ENCODE measurements around the gene NTPCR. TPM values are rescaled to one million over a fixed set of nuclear protein-coding genes. Genes with fewer than 3 reads are reported as not detected.

Gene NTPCR
- total RNA-seq, 1 experiment from 2014 or later = 50.0 TPM

DNA sequence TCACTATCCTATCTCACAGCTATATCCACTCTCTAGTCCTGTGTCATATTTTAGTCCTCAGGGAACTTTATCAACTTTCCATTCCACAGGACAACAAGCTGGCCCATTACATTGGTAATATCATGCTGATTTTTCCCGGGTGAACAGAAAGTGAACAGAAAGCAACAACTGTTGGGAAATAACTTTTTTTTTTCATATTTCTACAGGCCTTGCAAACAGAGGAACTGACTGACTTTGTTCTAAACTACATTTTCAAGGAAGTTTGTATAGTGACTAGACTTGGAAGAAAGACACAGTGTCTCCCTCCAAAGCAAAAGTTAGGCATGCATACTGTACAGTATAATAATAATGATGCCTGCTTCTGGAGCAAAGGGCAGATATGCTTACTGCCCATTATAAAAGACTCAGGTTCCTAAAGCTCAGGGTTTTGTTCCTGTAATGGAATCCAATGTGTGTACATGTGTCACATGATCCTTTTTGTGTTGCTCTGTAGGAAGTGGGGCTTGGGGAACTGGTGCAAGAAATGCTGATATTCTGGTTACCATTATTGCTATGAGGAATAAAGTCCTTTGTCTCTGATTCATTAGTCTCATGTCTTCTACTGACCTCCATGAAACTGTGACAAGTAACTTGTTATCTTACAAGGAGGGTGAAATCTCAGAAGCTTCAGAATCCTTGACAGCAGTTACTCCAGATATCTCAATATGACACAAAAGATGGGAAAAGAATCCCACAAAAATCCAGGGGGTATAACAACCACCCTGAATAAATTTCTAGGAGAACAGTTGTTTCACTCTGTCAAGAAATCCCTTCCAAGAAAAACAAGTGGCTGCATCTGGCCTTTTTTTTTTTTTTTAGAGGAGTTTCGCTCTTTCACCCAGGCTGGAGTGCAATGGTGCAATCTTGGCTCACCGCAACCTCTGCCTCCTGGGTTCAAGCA is 17.7 kb upstream of the NTPCR start:
- H3K27ac ChIP-seq (ENCODE audit: low read depth, low read length, poor library complexity, severe bottlenecking) = no peak overlapping the region
- peaks cover 14% of the 10 kb centered on the region for H3K4me1 ChIP-seq (ENCODE audit: insufficient read depth, low read length, poor library complexity, severe bottlenecking)
- intact Hi-C loops (cut with micrococcal nuclease; ENCODE audit: unreplicated experiment) = no loop called here
- CTCF ChIA-PET = no interaction called here
- no peak for DNase-seq (ENCODE audit: low spot score)
- BruUV-seq (replicated peaks) = no TSS peak
- TF ChIP-seq, protein P1, sequence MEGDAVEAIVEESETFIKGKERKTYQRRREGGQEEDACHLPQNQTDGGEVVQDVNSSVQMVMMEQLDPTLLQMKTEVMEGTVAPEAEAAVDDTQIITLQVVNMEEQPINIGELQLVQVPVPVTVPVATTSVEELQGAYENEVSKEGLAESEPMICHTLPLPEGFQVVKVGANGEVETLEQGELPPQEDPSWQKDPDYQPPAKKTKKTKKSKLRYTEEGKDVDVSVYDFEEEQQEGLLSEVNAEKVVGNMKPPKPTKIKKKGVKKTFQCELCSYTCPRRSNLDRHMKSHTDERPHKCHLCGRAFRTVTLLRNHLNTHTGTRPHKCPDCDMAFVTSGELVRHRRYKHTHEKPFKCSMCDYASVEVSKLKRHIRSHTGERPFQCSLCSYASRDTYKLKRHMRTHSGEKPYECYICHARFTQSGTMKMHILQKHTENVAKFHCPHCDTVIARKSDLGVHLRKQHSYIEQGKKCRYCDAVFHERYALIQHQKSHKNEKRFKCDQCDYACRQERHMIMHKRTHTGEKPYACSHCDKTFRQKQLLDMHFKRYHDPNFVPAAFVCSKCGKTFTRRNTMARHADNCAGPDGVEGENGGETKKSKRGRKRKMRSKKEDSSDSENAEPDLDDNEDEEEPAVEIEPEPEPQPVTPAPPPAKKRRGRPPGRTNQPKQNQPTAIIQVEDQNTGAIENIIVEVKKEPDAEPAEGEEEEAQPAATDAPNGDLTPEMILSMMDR (conservative IDR thresholded peaks at IDR 0.05; ENCODE audit: low read depth, low read length) = no peak
- TF ChIP-seq EZH2 (IDR thresholded peaks at IDR 0.05; ENCODE audit: borderline replicate concordance, low read depth, low read length, poor library complexity, severe bottlenecking) = no peak
- no peak overlapping the region for H3K4me3 ChIP-seq (ENCODE audit: low read depth, low read length, poor library complexity, severe bottlenecking)
- H3K9me3 ChIP-seq (ENCODE audit: low read depth, low read length, poor library complexity, severe bottlenecking) = no peaks in the 10 kb centered on the region
- H3K27me3 ChIP-seq (replicated peaks; ENCODE audit: insufficient read depth, low read depth, low read length, poor library complexity) = no peaks in the 10 kb centered on the region
- H3K36me3 ChIP-seq (ENCODE audit: insufficient read depth, low read length, poor library complexity, severe bottlenecking) = no peaks in the 10 kb centered on the region
- POLR2A ChIA-PET (ENCODE audit: low non-redundant PET) = no interaction called here

DNA sequence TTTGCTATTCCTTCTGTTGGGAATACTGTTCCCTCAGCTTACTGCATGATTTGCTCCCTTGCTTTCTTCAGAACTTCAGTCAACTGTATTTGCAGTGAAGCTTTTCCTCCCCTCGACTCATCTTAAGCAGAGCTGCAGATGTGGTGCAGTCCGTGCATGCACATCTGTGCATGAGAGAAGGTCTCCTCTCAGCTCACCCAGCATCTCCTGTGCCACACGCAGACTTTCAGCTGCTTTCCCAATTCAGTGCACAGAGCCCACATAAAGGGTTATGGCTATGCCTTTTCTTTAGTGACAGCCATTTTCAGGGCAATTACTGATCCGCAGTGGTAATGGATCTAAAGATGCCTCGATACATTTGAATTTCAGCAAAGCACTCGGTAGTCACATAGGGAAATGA is 13.5 kb upstream of the NTPCR start:
- Histone ChIP-seq H3K4me3 (ENCODE audit: low read depth, low read length, poor library complexity, severe bottlenecking) (no peak overlapping the region), H3K4me1 (ENCODE audit: insufficient read depth, low read length, poor library complexity, severe bottlenecking) (no peaks in the 10 kb centered on the region), H3K36me3 (ENCODE audit: insufficient read depth, low read length, poor library complexity, severe bottlenecking) (no peaks in the 10 kb centered on the region), H3K9me3 (ENCODE audit: low read depth, low read length, poor library complexity, severe bottlenecking) (no peaks in the 10 kb centered on the region), H3K27me3 (replicated peaks; ENCODE audit: insufficient read depth, low read depth, low read length, poor library complexity) (no peaks in the 10 kb centered on the region), H3K27ac (ENCODE audit: low read depth, low read length, poor library complexity, severe bottlenecking) (no peak overlapping the region)
- intact Hi-C loops (cut with micrococcal nuclease; ENCODE audit: unreplicated experiment) = no loop called here
- TF ChIP-seq EZH2 (IDR thresholded peaks at IDR 0.05; ENCODE audit: borderline replicate concordance, low read depth, low read length, poor library complexity, severe bottlenecking) = no peak
- TF ChIP-seq, protein P1 (conservative IDR thresholded peaks at IDR 0.05; ENCODE audit: low read depth, low read length) = no peak
- no peak for DNase-seq (ENCODE audit: low spot score)
- BruUV-seq (replicated peaks) = no TSS peak
- CTCF ChIA-PET = no interaction called here
- POLR2A ChIA-PET (ENCODE audit: low non-redundant PET) = no interaction called here

DNA sequence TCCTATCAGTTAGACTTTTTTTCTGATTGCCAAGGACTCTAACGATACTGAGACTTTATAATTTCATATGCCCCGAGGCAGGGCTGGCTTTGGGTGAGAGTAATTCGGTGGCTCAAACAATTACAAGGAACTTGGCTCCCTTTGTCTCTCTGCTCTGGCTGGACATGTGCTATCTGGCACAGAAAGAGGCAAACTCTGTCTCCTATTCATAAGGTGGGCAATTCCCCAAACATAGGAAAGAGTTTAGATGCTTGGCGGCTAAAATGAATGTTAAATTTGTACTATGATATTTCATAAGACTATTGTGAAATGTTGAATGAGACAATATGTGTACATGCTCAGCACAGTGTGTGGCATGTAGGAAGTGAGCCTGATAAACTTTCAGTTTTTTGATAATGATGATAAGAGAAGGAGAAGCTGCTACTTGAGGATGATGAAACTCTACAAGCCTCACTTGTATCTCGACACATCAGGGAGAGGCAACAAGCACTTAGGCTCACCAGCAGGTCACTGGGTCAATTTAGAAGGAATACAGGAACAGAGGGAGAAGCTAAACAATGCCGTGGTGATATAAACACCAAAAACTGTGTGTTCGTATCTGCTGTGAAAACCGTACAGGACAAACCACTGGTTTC is 12.6 kb upstream of the NTPCR start:
- Histone ChIP-seq H3K4me3 (ENCODE audit: low read depth, low read length, poor library complexity, severe bottlenecking) (no peak overlapping the region), H3K27me3 (replicated peaks; ENCODE audit: insufficient read depth, low read depth, low read length, poor library complexity) (no peaks in the 10 kb centered on the region), H3K9me3 (ENCODE audit: low read depth, low read length, poor library complexity, severe bottlenecking) (no peaks in the 10 kb centered on the region), H3K27ac (ENCODE audit: low read depth, low read length, poor library complexity, severe bottlenecking) (no peak overlapping the region), H3K36me3 (ENCODE audit: insufficient read depth, low read length, poor library complexity, severe bottlenecking) (no peaks in the 10 kb centered on the region), H3K4me1 (ENCODE audit: insufficient read depth, low read length, poor library complexity, severe bottlenecking) (no peaks in the 10 kb centered on the region)
- intact Hi-C loops (cut with micrococcal nuclease; ENCODE audit: unreplicated experiment) = no loop called here
- CTCF ChIA-PET = no interaction called here
- no TSS peak for BruUV-seq (replicated peaks)
- no peak for TF ChIP-seq EZH2 (IDR thresholded peaks at IDR 0.05; ENCODE audit: borderline replicate concordance, low read depth, low read length, poor library complexity, severe bottlenecking)
- TF ChIP-seq, protein P1 (conservative IDR thresholded peaks at IDR 0.05; ENCODE audit: low read depth, low read length) = no peak
- no peak for DNase-seq (ENCODE audit: low spot score)
- POLR2A ChIA-PET (ENCODE audit: low non-redundant PET) = no interaction called here

All from A673 (cell line).